ENCODE results near the gene SLC25A33.
"Not testable (repeated sequence)": the region's sequence is repeated elsewhere in the genome, so short reads cannot be mapped to it uniquely, and the experiment has no call there.

Gene SLC25A33

DNA sequence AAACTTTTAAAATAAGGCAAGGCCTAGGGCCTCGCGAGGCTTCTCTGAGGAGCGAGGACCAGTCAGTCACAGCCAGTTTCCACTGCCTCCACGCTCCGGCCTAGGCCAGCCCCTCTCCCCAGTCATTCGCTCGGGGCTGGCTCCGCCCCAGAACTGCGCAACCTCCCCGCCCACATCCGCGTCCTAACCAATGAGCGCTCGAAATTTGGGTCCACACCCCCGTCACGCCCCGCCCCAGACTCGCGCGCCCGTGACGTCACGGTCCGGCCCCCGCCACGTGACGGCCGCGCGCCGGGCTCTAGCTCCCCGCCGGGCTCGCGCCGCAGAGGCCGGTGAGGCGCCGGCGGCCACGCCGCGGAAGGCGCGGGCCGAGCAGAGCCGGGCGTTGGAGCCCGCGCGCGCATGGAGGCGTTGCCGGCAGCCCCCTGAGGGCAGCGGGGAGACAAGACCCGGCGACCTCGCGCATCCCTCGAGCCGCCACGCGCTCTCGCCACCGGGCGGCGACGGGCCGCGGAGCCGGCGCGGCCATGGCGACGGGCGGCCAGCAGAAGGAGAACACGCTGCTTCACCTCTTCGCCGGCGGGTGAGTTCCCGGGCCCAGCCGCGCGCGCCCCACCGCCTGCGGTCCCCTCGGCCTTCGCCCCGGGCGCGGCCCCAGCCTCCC, at the start of gene SLC25A33:
SLC25A33 (plus strand) TSS at position 301 of the 664 bp plus-strand sequence; CDS start at position 528, 227 bp downstream.
- peak; percentile 98 for DNase-seq (ENCODE audit: low spot score)

DNA sequence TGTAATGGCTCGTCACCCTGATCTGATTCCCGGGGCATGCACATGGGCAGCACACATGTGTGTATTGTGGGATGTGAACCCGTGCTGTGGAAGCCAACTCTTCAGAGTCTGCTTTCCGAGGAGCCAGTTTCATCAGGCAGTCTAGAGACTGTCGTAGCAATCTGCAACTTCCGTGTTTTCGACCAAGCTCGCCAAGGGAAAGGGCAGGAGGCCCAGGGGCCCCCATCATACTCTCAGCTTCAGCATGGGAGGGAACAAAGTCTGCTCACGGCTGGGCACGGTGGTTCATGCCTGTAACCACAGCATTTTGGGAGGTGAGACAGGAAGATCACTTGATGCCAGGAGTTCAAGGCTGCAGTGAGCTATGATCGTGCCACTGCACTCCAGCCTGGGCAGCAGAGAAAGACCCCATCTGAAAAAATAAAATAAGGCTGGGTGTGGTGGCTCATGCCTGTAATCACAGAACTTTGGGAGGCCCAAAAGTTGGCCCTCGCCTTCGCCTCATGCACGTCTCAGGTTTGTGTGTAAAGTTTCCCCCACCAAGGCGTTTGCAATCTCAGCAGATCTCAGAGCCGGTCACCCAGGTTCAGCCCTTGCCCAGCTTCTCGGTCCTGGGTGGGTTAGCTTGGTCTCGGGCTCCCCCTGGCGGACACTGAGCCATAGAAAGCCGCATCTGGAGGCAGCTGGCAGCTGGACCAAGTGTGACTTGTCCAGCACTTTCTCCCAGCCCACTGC, 48.5 kb upstream of the SLC25A33 start:
- DNase-seq (ENCODE audit: low spot score), result peak; percentile 83

DNA sequence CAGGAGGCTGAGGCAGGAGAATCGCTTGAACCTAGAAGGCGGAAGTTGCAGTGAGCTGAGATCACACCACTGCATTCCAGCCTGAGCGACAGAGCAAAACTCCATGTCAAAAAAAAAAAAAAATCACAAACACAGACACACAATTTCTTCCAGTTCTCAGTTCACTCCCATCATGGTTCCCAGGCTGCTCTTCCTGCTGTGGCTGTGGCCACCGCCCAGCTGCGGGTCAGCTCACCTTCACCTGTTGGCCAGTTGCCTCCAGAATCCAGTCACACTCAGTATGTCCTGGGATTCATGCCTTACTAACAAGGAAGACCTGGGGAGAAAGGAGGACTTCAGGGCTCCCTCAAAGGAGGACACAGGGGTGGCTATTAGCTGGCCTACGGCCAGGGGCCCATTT, 45.9 kb upstream of the SLC25A33 start:
- no peak for DNase-seq (ENCODE audit: low spot score)

GRCh38 chr1:9494936-9495758, 44.1 kb upstream of the SLC25A33 start:
- peak; percentile 89 for DNase-seq (ENCODE audit: low spot score)

GRCh38 chr1:9495854-9496374, 43.4 kb upstream of the SLC25A33 start:
- DNase-seq (ENCODE audit: low spot score), result no peak

DNA sequence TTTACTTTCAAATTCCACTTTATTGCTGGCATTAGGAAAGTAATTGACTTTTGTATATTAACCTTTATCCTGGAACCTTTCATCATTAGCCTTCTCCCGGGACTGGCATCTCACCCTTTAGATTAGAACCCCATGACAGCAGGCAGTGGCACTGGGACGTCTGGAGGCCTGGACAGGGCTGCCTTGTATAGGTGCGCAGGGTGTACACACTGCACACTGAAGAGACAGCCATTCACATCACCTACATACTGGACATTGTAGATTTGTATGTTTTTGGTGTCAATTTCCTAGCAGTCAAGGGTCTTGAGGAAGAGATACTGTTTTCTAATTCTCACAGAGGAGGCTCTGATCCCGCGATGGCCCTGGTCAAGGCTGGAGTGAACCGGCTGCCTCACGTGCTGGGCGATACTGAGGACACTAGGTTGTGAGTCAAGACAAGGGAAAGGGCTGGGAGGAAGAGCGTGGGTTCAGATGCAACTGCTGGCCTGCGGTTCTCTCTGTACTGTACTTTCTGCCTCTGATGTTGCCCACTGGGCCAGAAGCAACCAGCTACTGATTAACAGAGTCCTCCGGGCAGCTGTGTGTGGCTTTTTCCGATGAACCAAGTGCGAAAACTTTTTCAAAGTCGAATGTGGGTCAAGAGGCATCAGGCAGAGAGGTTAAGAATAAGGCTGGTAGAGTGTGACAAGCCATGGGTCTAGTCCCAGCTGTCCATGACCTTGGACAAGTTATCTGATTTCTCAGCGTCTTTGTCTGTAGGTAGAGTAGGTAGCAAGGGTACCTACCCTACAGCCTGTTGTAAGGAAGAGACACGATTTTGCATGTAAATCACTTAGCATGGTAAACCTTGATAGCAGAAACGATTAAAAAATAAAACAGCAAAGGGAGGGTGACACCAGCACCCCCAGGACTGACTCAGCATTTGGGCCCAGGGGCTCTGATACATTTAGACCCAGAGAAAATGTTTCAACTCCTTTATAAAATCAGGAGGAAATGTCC, 38.2 kb upstream of the SLC25A33 start:
- no peak for DNase-seq (ENCODE audit: low spot score)

DNA sequence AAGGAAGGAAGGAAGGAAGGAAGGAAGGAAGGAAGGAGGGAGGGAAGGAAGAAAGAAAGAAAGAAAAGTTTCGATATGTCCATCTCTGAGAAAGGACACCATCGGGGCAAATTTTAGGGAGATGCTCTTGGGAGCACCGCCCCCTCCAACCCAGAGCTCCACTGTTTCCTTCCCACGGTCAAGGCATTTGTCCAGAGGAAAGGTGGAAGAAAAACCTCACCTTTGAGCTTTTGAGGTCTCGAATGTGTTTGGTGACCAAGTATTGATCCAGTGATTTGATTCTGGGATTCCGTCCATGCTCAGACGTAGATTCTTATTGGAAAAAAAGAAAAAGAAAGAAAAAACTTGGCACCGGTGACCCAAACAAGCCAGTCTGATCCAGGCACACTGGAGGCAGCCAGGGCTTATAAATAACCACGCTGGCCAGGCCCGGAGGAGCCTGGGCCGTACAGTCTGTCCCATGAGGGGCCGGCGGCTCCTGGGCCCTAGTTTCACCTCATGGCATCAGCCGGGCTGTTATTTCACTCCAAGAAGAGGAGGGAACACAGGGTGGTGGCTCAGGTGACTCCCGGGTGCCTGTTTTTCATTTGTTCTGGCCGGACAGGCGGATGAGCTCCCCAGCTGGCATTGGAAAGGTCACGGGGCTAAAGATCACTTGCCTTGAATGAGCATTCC, 36.1 kb upstream of the SLC25A33 start:
- DNase-seq (ENCODE audit: low spot score), result no peak

DNA sequence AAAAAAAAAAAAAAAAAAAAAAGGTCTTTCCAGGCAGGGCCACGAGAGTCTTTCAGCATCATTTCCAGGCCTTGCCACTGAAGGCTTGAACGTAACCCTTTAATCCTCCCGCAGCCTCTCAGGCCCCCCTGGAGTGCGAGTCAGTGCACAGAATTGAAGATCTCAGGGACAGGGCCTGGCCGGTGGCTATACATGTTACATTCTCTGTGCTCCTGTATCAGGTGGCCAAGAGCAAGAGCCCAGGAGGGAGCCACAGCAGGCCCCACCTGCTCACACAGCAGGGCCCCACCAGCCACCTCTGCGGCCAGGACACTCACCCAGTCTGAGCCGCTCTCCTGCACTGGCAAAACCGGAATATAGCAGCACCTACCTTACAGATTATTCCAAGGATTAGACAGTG, 34.1 kb upstream of the SLC25A33 start:
- no peak for DNase-seq (ENCODE audit: low spot score)

DNA sequence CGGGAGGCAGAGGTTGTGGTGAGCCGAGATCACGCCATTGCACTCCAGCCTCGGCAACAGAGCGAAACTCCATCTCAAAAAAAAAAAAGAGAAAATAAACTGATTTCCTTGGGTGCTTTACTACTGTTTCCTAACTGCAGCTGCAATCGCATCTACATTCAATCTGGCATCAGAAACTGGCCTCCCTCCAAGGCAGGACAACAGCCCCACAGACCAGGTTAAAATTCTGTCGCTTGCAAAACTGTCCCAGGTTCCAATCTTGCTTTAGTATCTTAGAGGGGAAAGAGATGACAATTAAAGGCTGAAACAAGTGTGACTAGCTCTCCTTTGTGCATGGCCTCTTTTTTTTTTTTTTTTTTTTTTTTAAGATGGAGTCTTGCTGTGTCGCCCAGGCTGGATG, 32.4 kb upstream of the SLC25A33 start:
- no peak for DNase-seq (ENCODE audit: low spot score)

DNA sequence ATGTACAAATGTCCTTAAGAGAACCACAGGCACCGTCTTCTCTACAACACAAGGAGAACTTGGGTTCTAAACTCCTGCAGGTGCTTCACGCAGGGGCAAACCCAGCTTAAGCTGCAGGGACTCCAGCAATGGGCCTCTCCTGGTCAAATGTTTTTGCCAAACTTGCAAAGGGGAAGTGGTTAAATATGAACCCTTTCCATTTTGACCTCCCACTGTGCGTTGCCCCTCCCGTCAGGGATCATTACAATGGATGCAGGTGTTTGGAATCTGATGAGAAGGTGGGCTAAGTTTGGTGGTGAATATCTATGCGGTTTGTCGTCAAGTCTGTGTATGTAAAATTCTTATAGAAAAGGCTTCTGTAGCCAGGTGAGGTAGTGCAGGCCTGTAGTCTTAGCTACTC, 29.1 kb upstream of the SLC25A33 start:
- DNase-seq (ENCODE audit: low spot score), result no peak

DNA sequence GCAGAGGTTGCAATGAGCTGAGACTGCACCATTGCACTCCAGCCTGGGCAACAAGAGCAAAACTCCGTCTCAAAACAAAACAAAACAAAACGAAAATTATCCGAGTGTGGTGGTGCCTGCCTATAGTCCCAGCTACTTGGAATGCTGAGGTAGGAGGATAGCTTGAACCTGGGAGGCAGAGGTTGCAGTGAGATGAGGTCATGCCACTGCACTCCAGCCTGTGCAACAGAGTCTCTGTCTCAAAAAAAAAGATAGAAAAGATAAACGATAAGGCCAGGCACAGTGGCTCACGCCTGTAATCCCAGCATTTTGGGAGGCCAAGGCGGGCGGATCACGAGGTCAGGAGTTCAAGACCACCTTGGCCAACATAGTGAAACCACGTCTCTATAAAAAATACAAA, 23.7 kb upstream of the SLC25A33 start:
- DNase-seq (ENCODE audit: low spot score), result not testable (repeated sequence)

- DNase-seq (ENCODE audit: low spot score), result no peak
Measured at GRCh38 chr1:9518454-9518998, 20.7 kb upstream of the SLC25A33 start.

GRCh38 chr1:9520411-9520810, 18.9 kb upstream of the SLC25A33 start:
- DNase-seq (ENCODE audit: low spot score), result no peak

DNA sequence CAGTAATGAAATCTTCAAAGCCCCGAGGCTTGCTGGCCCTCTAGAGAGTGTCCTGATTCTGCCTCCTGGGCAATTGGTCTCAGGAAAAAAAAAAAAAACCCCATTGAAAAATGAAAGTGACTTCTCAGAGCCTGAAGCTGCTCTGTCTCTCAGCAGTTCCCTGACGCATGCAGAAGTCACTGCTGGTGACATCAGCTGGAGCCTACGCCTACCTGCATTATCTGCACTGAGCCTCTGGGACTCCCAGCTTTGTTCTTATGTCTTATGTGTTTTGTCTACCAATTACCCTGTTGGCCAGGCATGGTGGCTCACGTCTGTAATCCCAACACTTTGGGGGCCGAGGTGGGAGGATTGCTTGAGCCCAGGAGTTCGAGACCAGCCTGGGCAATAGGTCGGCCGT, 10.1 kb upstream of the SLC25A33 start:
- no peak for DNase-seq (ENCODE audit: low spot score)

DNA sequence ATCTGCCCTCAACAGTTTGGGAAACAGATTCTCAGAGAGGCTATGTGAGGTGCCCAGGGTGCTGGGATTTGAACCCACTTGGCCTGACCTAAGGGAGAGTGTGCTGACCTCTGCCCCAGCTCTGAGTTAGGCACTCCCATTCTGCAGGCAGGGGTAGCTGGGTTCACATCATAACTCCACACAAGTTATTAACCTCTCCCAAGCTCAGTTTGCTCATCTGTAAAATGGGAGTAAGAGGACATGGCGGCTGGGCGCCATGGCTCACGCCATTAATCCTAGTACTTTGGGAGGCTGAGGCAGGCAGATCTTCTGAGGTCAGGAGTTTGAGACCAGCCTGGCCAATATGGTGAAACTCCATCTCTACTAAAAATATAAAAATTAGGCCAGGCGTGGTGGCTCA, 8.9 kb upstream of the SLC25A33 start:
- no peak for DNase-seq (ENCODE audit: low spot score)

DNA sequence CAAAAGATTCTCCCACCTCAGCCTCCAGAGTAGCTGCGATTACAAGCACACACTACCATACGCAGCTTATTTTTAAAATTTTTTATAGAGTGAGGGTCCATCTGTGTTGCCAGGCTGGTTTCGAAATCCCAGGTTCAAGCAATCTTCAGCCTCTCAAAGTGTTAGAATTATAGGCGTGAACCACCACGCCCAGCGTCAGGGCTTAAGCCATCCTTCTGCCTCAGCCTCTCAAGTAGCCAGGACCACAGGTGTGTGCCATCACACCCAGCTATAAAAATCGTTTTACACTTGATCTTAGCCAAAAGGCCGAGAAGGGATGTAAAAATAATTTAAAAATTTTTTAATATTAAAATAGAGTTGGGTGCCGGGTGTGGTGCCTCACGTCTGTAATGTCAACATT, 4.3 kb upstream of the SLC25A33 start:
- DNase-seq (ENCODE audit: low spot score), result no peak

- no peak for DNase-seq (ENCODE audit: low spot score)
Measured at GRCh38 chr1:9536301-9536700, 3.0 kb upstream of the SLC25A33 start.

GRCh38 chr1:9537863-9538668, 1.2 kb upstream of the SLC25A33 start:
- DNase-seq (ENCODE audit: low spot score), result no peak

GRCh38 chr1:9538669-9539164, 548 bp upstream of the SLC25A33 start:
- DNase-seq (ENCODE audit: low spot score), result no peak

Data from iPS-NIHi11 (cell line).